NB4 (cell line): ENCODE data around the gene GOLGB1.

Source experiments
- DNase-seq: peaks from one replicate; pipeline ENCODE4 v3.0.0; 2010; ENCODE audit warnings: low read depth
- H3K4me3 ChIP-seq: one replicate; pipeline ENCODE4 v1.5.1; 2011; ENCODE audit warnings: mild to moderate bottlenecking, low read depth, low read length, moderate library complexity
- MYC ChIP-seq: IDR thresholded peaks from 2 replicates; pipeline ENCODE4 v1.6.1; 2011; ENCODE audit warnings: low read depth, low read length
- POLR2A ChIP-seq: IDR thresholded peaks from 2 replicates; pipeline ENCODE4 v1.6.1; 2011; ENCODE audit warnings: mild to moderate bottlenecking; ENCODE audit not compliant: insufficient read length; ENCODE audit errors: extremely low read depth
- TF ChIP-seq, protein P1 (sequence below): IDR thresholded peaks from 2 replicates; pipeline ENCODE4 v1.6.1; 2011; ENCODE audit warnings: low read depth, low read length
- TF ChIP-seq, protein P2 (sequence below): IDR thresholded peaks from one replicate; pipeline ENCODE4 v1.5.1; 2012; ENCODE audit warnings: low read depth, low read length

The GOLGB1 gene

DNA sequence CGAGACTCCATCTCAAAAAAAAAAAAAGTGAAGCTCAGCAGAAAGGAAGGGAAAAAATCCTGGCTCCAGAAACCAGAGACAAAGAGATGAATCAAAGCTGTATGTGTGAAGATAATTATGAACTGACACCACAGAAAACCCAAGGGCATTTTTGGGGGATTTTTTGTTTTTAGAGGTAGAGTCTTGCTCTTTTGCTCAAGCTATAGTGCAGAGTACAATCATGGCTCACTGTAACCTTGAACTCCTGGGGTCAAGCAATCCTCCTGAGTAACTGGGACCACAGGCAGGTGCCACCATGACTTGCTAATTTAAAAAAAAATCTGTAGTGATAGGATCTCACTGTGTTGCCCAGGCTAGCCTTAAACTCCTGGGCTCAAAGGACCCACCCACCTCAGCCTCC is 111.6 kb downstream of the GOLGB1 start:
- TF ChIP-seq, protein P1, sequence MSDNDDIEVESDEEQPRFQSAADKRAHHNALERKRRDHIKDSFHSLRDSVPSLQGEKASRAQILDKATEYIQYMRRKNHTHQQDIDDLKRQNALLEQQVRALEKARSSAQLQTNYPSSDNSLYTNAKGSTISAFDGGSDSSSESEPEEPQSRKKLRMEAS: no peak
- TF ChIP-seq, protein P2, sequence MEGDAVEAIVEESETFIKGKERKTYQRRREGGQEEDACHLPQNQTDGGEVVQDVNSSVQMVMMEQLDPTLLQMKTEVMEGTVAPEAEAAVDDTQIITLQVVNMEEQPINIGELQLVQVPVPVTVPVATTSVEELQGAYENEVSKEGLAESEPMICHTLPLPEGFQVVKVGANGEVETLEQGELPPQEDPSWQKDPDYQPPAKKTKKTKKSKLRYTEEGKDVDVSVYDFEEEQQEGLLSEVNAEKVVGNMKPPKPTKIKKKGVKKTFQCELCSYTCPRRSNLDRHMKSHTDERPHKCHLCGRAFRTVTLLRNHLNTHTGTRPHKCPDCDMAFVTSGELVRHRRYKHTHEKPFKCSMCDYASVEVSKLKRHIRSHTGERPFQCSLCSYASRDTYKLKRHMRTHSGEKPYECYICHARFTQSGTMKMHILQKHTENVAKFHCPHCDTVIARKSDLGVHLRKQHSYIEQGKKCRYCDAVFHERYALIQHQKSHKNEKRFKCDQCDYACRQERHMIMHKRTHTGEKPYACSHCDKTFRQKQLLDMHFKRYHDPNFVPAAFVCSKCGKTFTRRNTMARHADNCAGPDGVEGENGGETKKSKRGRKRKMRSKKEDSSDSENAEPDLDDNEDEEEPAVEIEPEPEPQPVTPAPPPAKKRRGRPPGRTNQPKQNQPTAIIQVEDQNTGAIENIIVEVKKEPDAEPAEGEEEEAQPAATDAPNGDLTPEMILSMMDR: no peak
- no peak for TF ChIP-seq POLR2A
- no peak for TF ChIP-seq MYC
- H3K4me3 ChIP-seq: no peak overlapping the region
- DNase-seq: no peak

DNA sequence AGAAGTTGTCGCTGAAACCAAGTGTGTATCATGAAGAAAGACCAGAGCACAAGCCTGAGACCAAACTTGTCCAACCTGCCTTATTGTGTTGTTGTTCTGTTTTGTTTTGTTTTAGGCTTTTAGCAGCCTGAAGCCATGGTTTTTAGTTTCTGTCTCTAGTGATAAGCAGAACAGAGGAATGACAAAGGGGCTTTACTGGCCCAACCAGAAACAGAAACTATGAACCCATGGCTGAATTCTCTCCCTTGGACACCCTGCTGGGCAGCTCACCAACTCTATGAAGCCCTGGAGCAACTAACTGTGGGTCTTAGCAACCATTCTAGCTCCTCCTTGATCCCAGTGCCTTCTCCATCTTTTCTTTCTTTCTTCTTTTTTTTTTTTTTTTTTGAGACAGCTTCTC is 119.2 kb downstream of the GOLGB1 start:
- DNase-seq: no peak
- H3K4me3 ChIP-seq: no peak overlapping the region
- TF ChIP-seq MYC (no peak), POLR2A (no peak)
- TF ChIP-seq, protein P1: no peak
- TF ChIP-seq, protein P2: no peak

DNA sequence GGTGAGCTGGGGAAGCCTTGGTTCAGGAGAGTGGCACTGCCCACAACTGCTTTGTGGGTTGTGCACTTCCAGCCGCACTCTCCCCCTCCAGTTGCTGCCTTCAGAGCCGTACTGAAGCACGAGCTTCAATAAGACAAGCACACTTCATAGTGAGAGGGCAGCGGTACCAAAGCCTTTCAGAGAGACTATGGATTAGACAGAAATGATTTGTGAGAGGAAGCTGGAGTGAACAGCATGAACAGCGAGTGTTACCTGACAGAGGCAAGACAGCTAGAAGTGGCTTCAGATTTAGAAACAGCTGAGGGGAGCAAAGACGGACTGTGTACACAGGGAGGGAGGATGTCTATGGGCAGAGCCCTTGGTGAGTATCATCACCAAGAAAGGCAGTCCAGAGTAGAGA is 119.9 kb downstream of the GOLGB1 start:
- H3K4me3 ChIP-seq: no peak overlapping the region
- TF ChIP-seq MYC: no peak
- TF ChIP-seq, protein P2: no peak
- no peak for DNase-seq

DNA sequence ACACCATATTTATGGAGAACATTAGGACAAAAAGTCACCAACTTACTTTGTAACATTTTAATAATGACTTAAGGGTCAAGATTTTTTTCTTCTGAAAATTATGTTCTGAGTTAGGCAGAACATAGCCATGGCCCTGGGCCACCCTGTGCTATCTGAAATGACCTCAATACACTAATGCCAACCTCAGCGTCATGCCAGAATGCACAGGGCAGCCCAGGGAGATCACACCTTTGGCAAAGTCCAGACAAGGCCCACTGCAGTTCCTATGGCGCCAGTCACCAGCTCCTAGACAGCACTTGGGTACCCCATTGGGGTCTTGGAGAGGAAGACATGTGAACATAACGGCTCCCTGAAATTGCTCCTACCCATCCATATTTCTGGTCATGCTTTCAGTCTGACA is 121.9 kb downstream of the GOLGB1 start:
- no peak for TF ChIP-seq MYC
- TF ChIP-seq, protein P2: no peak
- no peak for TF ChIP-seq POLR2A
- TF ChIP-seq, protein P1: no peak

DNA sequence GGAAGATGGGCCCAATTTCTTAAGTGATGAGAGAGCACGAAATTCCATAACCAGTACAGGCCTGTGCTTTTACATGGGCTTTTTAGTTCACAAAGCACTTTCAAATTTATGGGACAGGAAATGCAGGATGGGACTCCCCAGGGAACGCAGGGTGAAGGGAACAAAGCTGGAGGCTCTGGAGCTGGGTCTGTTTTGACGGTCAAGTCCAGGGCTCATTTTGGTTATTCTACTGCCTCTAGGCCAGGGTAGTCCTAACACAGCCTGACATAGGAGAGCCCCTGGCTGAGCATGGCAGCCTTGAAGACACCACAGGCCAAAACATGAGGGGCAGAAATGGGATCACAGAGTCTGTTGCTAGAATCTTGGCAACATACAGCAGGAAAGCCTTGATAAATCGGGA is 122.3 kb downstream of the GOLGB1 start:
- DNase-seq: no peak
- TF ChIP-seq POLR2A (no peak), MYC (no peak)
- TF ChIP-seq, protein P2: no peak
- TF ChIP-seq, protein P1: no peak
- H3K4me3 ChIP-seq: no peak overlapping the region

More for the DNA sequence above, 121.9 kb downstream of the GOLGB1 start:
- H3K4me3 ChIP-seq: no peak overlapping the region
- DNase-seq: no peak

DNA sequence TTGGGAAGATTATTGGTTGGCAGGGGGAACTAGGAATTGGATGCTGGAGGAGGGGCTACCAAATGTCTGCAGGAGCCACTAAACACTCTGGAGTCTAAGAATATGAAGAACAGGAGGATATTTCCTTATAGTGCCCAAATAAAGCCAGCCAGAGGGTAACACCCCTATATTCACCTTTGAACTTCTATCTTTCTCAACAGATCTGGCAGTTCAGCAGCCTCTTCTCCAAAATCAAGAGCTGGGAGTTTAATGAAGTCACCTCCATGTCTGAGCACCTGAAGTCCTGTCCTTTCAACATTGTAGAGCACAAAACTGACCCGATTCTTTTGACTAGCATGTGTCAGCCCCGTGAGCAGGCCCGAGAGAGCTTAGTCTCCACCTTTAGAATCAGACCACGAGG is 123.0 kb downstream of the GOLGB1 start:
- no peak overlapping the region for H3K4me3 ChIP-seq
- no peak for DNase-seq
- TF ChIP-seq POLR2A (no peak), MYC (no peak)
- TF ChIP-seq, protein P1: no peak
